ENCODE measurements around the gene AMMECR1.

AMMECR1 gene

GRCh38 chrX:110228453-110228852, 89.4 kb downstream of the AMMECR1 start:
- no peak for TF ChIP-seq CTCF (conservative IDR thresholded peaks at IDR 0.05; ENCODE audit: control insufficient read depth, insufficient read depth, low read depth, low read length)
- DNase-seq (ENCODE audit: low read depth) = no peak
- H3K4me3 ChIP-seq (ENCODE audit: control insufficient read depth, low read depth, low read length) = no peak overlapping the region

- no peak overlapping the region for H3K4me3 ChIP-seq (ENCODE audit: control insufficient read depth, low read depth, low read length)
- no peak for TF ChIP-seq CTCF (conservative IDR thresholded peaks at IDR 0.05; ENCODE audit: control insufficient read depth, insufficient read depth, low read depth, low read length)
- DNase-seq (ENCODE audit: low read depth) = peak; percentile 33
Observed at GRCh38 chrX:110226931-110227330, 91.0 kb downstream of the AMMECR1 start.

GRCh38 chrX:110224926-110225617, 92.8 kb downstream of the AMMECR1 start:
- TF ChIP-seq CTCF (conservative IDR thresholded peaks at IDR 0.05; ENCODE audit: control insufficient read depth, insufficient read depth, low read depth, low read length) = no peak
- H3K4me3 ChIP-seq (ENCODE audit: control insufficient read depth, low read depth, low read length) = no peak overlapping the region
- DNase-seq (ENCODE audit: low read depth) = no peak

GRCh38 chrX:110222497-110223257, 95.2 kb downstream of the AMMECR1 start:
- no peak for TF ChIP-seq CTCF (conservative IDR thresholded peaks at IDR 0.05; ENCODE audit: control insufficient read depth, insufficient read depth, low read depth, low read length)
- no peak overlapping the region for H3K4me3 ChIP-seq (ENCODE audit: control insufficient read depth, low read depth, low read length)
- DNase-seq (ENCODE audit: low read depth) = no peak

GRCh38 chrX:110219920-110220319, 98.0 kb downstream of the AMMECR1 start:
- peak; percentile 77 for DNase-seq (ENCODE audit: low read depth)
- TF ChIP-seq CTCF (conservative IDR thresholded peaks at IDR 0.05; ENCODE audit: control insufficient read depth, insufficient read depth, low read depth, low read length) = no peak
- no peak overlapping the region for H3K4me3 ChIP-seq (ENCODE audit: control insufficient read depth, low read depth, low read length)

- no peak for TF ChIP-seq CTCF (conservative IDR thresholded peaks at IDR 0.05; ENCODE audit: control insufficient read depth, insufficient read depth, low read depth, low read length)
- peak; percentile 92 for DNase-seq (ENCODE audit: low read depth)
- H3K4me3 ChIP-seq (ENCODE audit: control insufficient read depth, low read depth, low read length) = no peak overlapping the region
Observed at GRCh38 chrX:110218591-110218990, 99.3 kb downstream of the AMMECR1 start.
